NCI-H1436 (cell line): ENCODE measurements around the gene C14orf119.

ENCODE experiments used
- DNase-seq: peaks from one replicate; lab custom pipeline; 2025; lab: John Stamatoyannopoulos, UW

C14orf119 gene

DNA sequence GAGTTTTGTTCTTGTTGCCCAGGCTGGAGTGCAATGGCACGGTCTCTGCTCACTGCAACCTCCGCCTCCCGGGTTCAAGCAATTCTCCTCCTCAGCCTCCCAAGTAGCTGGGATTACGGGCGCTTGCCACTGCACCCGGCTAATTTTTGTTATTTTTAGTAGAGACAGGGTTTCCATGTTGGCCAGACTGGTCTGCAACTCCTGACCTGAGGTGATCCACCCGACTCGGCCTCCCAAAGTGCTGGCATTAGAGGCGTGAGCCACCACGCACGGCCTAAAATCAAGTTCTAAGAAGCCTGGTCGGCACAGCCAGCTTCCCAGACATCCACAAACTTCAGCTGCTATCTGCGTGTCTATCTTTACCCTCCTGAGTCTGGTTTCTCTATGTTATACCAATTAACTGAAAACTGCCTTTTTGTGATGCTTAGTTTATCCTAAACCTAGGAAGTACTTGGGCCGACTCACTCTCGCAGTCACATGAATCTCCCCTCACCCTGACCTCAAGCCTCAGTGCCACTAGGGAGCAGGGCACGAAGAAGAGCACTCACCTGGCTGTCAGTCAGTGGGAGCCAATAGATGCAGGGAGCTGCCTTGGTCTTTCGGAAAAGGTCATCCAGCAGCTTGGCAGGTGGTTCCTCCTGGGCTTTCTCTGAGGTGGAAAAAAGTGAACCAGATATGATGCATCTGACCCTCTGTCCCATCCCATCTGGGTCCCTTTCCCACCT lies 34.6 kb upstream of the C14orf119 start:
- no peak for DNase-seq

GRCh38 chr14:23062002-23062401 lies 33.3 kb upstream of the C14orf119 start:
- DNase-seq, result no peak

GRCh38 chr14:23063601-23064000 lies 31.7 kb upstream of the C14orf119 start:
- no peak for DNase-seq

- DNase-seq, result no peak
Observed at GRCh38 chr14:23066368-23066767, 28.9 kb upstream of the C14orf119 start.

DNA sequence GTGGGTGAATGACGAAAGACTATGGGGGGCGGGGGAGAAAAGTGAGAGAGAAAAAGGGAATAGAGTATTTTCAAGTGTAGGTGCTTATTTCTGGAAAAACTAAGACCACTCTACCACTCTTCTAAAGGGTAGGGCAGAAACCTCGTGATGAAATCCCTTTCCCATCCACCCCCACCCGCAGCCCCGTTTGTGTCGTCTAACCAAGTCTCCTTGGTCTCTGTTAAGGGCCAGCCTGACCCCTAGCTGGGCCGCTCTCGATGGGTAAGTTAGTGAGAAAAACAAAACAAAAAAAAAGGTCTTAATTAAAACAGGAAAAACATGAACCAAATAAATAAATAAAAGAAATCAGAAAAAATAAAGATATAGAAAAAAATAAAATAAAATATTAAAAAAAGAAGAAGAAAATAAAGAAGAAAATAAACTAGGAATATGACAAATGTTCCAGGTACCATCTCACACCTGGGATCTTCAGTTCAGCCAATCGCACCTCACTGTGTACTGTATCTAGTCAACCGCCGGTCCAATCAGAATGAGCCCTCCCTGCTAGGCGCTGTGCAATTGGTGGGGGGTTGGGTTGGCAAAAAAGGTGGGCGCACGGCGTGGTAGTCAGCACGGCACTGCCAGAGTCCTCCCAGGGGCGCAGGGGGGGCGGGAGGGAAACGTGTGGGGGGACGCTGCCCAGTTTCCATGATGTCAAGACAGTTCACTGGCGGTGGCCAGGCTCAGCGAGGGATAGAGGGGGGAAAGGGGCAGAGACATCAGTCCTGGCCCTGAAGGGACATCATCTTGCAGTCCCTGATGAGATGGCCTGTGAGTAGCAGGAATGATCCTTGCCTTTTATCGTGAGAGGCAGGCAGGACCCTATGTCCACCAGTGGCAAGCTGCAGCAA lies 28.2 kb upstream of the C14orf119 start:
- DNase-seq, result no peak

DNA sequence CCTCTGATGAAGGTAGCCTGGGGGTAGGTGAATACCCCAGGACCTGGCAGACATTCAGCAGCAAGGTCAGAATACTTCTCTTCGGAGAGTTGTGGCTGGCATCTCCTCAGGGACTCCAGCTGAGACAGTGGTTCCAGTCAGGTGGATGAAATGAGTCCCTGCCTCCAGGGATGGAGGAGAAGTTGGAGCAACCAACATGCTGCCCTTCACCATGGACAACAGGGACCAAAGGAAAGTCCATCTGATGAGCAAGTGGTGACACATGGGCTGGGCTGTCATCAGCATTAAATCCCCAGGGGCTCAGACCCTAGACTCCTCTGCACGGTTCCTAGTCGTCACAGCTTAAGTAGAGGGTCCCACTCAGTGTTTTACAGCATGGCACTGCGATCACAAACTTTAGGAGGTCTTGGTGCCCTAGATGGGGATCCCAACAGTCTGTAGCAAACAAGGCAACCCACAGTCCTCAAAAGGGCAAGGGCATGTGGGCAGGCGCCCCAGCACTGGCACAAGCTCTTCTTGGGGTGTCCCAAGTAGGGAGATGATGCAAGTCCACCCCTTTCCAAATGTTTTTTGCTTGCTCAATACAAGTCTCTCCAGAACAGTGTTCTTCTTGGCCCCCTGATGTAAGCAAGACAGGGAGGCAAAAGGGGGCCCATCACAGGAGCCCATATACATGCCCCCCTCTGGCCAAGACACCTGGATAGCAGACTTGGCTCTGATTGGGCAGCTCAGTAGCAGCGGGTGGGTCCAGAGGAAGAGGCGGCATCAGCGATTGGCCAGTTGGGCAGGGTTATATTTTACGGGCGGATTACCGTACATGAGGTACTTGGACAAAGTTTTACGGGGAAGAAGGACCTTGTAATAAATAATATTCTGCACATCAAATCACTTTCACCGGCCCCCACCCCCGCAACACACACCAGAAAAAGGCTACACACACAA lies 27.2 kb upstream of the C14orf119 start:
- DNase-seq, result no peak

DNA sequence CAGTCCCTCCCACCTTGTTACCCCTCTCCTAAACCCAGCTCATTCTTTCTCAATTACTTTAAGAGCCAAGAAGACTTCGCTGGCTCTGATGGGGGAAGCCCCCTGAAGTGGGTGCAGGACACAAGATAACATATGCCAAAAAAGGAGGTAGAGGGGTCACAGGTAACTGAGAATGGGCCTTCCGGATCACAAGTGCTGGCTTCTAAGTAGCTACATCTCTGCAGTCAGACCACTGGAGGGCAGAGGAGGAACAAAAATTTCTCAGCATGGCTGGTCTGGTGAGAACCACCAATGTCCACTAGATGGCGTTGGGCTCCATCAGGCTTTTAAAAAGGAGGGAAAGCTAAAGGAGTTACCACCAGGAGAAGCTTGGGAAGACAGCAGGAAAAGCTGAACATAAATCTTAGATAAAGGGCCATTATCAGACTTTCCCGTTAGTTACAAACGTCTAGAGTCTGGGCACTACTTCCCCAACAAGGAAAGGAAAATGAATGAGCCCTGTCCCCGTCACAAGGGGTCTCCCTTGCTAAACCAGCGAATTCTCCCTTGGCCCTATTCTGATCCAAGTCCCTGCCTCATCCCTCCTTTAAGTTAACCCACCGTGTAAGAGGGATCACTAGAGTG lies 26.4 kb upstream of the C14orf119 start:
- no peak for DNase-seq

DNA sequence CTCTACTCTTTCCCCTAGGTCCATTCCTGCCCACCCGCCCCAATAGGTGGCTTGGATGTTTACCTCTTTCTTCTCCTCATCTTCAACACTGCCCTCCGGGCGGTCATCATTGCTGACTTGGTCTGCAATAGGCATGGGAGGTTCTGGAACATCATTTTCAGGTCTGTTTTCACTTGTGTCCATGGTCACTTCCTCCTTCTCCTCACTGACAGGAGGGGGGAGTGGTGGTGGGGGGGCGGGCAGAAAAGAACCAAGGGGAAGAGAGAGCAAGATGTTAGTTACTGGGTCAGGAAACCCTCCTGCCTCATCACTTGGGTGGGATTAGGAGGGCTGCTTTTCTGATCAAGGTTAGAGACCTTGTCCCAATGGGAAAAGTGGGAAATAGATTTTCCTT lies 25.9 kb upstream of the C14orf119 start:
- no peak for DNase-seq

GRCh38 chr14:23070262-23071129 lies 24.8 kb upstream of the C14orf119 start:
- DNase-seq, result no peak

GRCh38 chr14:23071244-23071920 lies 23.9 kb upstream of the C14orf119 start:
- DNase-seq, result no peak

- DNase-seq, result no peak
Observed at GRCh38 chr14:23071921-23072539, 23.3 kb upstream of the C14orf119 start.

- DNase-seq, result no peak
Observed at GRCh38 chr14:23074906-23075305, 20.4 kb upstream of the C14orf119 start.

- DNase-seq, result no peak
Observed at GRCh38 chr14:23076785-23077408, 18.4 kb upstream of the C14orf119 start.

DNA sequence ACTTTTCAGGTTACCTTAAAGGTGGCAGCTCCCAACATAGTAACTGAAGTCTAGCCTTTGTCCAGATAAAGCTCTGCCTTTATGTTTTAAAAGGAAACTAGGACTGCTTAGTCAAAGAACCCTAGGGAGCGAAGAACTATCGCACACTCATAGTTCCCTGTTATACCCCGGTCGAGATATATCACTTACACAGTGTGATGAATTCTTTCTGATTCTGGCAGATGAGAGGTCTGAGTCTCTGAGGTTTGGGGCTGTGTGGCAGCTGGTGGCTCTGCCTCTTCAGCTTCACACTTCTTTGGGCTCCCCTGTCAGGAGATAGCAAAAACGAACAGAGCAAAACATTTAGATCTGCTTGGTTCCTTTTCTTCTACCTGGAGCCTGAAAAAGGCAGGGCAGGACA lies 17.3 kb upstream of the C14orf119 start:
- no peak for DNase-seq

DNA sequence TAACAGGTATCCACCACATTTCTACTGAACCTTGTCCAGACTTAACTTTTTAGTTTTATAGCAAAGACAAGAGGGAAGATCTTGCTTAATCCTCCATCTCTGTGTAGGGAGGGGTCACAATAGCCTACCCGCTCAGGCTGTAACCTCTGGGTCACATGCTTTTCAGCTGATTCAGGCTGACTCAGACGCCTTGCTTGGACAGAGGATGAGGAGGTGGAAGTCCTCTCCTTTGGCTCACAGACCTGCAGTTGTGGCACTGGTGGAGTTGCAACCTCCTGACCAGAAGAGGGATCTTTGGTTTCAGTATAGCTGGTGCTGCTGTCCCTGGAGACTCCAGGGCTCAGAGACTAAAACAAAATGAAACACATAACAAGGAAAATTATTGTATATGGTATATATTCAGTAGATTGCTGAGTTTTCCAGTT lies 16.6 kb upstream of the C14orf119 start:
- DNase-seq, result no peak

DNA sequence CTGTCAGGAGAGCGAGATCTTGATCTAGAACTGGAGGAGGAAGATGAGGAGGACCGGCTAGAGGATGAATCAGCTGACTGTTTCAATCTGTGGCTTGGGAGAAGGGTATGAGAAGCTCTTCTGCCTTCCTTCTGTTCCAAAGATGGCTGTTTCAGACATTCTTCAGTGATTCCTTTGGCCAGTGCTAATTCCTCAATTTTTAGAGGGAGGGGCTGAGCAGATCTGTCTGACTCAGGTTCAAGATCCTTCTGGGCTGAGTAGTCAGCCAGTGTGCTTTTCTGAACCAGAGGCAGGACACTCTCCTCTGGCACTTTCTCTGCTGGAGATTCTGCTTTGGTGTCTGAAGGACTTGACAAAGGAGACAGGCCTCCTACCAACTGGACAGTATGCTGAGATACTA lies 15.6 kb upstream of the C14orf119 start:
- no peak for DNase-seq

DNA sequence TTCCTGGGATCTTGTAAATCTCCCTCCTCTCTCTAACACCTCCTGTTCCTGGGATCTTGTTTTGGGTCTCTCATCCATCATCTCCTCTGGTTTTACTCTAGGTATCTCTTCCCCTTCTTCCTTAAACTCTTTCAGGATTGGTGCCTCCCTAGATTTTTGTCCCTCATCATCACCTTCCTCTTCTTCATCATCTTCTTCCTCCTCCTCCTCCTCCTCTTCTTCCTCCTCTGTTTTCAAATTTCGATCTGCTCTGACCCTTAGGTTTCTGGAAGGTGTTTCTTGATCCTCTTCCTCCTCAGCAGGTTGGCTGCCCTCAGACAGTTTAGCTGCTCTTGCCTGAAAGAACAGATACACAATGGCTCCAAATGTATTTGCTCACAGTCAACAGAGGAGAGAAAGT lies 14.8 kb upstream of the C14orf119 start:
- DNase-seq, result no peak

DNA sequence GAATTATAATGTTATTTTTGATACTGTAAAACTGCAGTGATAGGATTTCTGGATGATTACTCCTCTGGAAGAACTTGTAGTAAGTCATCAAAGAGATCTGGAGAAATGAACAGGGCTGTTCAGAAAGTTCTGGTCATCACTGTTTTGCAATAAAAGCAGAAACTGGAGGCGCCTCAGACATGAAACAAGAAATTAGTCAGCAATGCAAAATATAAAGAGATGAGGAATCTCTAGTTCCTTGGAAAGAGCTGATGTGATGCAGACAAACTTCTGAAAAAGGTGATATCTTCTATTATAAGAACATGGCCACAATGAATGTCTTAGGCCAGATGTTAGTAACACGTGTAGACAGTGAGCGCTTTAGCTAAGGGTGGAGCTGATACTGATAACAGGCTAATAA lies 9.8 kb upstream of the C14orf119 start:
- DNase-seq, result no peak

GRCh38 chr14:23086565-23086964 lies 8.7 kb upstream of the C14orf119 start:
- DNase-seq, result no peak
